NB4 (cell line): ENCODE measurements around the gene SCN1A.

Experiments used
- CTCF ChIP-seq: IDR thresholded peaks from one replicate; pipeline ENCODE4 v1.5.1; 2012; ENCODE audit warnings: low read depth, low read length
- MAX ChIP-seq: IDR thresholded peaks from 2 replicates; pipeline ENCODE4 v1.6.1; 2011; ENCODE audit warnings: low read depth, low read length
- MYC ChIP-seq: IDR thresholded peaks from 2 replicates; pipeline ENCODE4 v1.6.1; 2011; ENCODE audit warnings: low read depth, low read length
- POLR2A ChIP-seq: IDR thresholded peaks from 2 replicates; pipeline ENCODE4 v1.6.1; 2011; ENCODE audit warnings: mild to moderate bottlenecking; ENCODE audit not compliant: insufficient read length; ENCODE audit errors: extremely low read depth

DNA sequence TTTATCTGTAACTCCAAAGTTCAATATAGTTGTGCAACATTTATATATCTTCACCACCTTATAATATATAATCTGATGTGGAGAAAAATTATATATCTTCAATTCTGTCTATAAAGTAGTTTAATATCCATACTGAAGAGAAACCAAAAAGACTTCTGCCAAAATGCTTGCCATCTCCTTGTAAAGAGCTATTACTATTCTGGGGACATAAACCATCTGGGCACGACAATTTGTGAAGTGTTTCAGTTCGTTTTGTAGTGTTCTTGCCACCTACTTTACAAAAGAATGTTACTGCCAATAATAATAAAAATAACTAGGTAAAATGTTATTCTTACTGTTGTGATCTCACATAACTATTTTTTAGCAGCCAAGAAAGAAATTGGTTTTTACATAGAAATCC is 45.1 kb downstream of the SCN1A start:
- TF ChIP-seq CTCF (no peak), POLR2A (no peak), MYC (no peak), MAX (no peak)
